ENCODE data around the gene SLC24A3.

The SLC24A3 gene

DNA sequence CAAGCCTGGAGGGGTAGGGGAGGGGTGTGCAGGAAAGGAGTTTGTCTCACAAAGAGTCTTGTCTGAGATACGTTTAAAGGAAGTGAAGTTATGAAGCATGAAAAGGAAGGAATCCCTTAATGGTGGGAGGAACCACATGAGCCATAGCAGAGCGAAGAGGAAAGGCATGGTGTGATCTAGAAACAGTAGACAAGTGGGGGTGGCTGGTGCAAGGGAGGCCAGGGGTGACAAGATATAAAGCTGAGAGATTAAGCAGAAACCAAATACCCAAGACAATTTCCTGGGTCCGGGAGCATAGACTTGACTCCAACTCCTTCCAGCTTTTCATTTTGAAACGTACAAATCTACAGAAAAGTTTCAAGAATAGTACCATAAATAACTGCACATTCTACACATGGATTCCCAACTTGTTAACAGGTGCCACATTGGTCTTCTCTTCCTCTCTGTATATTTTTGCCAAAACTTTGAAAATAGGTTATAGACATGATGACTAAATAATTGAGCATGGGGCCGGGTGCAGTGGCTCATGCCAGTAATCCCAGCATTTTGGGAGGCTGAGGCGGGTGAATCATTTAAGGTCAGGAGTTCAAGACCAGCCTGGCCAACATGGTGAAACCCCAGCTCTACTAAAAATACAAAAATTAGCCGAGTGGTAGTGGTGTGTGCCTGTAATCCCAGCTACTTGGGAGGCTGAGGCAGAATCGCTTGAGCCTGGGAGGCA lies 211.6 kb downstream of the SLC24A3 start:
- no peak for DNase-seq (ENCODE audit: low spot score)

DNA sequence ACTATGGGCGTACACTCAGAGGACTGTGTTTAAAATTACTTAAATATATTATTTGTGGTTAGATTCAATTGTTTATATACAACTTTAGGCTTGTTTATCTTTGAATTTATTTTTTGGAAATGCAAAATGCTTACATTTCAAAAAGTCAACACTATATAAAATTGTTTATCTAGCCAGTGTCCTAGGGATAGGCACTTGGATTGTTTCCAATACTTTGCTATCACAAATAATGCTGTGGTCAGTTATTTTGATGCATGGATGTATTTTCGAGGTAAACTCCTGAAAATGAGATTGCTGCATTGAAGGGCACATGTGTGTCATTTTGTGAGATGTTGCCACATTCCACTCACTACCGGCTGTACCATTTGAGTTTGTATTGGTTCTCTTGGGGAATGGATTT lies 213.9 kb downstream of the SLC24A3 start:
- DNase-seq (ENCODE audit: low spot score) = no peak

DNA sequence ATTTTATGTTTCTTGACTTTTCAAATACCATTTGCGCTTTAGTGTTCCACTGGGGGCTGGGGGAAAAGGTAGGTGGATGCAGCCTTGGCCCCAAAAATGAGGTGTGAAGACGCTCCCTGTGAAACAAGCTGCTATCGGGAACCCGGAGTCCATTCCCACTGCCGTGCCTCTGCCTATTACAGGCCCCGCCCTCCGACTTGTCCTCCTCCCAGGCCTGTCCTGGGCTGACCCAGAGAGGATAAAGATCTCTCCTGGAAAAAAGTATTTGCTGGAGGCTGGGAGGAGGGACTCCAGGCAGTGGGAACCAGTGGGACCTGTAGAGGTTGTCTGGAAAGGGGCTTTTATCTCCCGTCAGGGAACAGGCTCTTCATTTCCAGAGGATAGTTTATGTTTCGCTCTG lies 215.0 kb downstream of the SLC24A3 start:
- peak; percentile 35 for DNase-seq (ENCODE audit: low spot score)

DNA sequence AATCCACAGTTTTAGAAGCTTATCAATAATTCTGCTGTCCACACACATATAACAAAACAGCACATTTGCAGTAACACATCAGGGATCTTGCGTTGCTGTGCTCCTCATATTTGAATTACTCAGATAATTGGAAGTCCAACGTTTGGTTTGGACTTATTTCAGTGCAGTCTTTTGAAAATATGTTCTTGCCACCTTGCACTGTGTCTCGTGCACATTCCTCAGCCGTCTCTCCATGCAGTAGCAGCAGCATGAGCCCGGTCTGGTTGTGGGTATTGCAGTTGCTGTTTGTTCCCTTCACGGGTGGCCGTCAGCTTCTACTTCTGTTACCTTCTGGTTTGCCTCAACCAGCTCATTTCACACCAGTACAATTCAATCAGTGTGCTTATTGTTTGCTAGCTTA lies 215.5 kb downstream of the SLC24A3 start:
- DNase-seq (ENCODE audit: low spot score) = no peak

DNA sequence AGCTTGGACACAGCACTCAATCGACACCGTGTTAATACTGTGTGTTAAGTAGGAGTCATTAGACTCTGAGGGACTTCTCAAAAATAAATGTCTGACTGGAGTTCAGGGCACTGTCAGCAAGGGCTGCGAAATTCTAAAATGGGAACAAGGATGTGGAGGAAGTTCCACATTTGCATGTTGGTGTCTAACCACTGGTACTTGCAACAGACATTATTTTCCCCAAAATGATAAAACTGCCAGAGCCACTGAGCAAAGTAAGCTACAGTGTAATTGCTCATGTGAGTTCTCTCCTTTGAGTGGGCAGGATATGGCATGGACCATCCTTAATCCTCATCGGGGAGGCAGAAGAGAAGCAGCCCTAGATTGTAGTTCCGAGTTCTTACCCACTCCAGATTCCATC lies 215.9 kb downstream of the SLC24A3 start:
- DNase-seq (ENCODE audit: low spot score) = no peak

- no peak for DNase-seq (ENCODE audit: low spot score)
These were observed 217.1 kb downstream of the SLC24A3 start for GRCh38 chr20:19429538-19429937.

- no peak for DNase-seq (ENCODE audit: low spot score)
These were observed 218.3 kb downstream of the SLC24A3 start for GRCh38 chr20:19430641-19431315.

DNA sequence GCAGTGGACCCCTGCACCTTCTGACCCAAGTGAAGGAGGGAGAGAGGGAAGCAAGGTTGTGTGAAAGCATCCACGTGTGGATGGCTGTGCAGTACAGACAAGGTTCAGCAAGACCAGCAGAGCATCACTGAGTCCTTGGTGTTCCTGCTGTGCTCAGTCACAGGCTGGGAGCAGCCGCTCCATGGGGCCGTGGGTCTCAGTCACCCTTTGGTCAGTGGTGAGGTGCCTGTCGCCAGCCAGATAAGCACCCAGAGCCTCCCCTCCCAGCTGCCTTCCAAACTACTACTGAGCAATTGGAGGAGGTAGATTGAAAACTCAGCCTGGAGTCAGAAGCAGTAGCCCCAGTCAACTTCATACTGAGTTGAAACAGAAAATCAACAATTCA lies 218.9 kb downstream of the SLC24A3 start:
- DNase-seq (ENCODE audit: low spot score) = no peak

DNA sequence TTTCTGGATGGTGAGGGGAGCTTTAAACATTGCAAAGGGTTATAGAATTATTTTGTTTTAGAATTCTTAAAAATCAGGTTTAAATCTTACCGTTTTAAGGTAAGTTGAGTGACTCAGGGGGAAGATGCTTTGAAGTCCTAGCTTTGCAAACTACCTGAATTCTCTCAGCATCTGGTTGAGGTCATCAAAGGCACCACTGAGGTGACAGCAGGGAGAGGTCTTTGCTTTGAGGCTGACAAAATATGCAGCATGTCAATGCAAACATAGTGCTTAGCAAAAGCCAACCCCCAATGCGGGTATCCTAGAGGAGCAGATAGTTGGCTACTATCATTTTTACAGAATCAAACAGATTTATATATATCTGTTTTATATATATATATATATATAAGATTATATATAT lies 219.5 kb downstream of the SLC24A3 start:
- no peak for DNase-seq (ENCODE audit: low spot score)

GRCh38 chr20:19433371-19434350 lies 221.2 kb downstream of the SLC24A3 start:
- DNase-seq (ENCODE audit: low spot score) = no peak

DNA sequence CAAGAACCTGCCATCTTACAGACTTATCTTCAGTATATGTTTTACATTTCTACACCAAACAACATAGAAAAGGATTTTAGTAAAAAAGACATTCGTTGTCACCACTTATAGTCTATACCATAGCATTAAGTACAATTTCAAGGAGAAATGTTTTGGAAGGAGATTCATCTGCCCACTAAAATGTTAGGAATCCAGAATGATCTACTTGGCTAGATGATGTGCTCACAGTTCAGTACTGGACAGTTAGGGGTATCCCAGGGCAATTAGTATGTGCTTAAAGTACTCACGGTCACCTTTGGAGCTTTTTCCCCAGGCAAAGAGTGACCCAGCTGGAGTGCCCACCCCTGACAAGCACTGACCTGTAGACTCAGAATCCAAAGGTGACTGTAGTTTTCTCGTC lies 222.9 kb downstream of the SLC24A3 start:
- DNase-seq (ENCODE audit: low spot score) = no peak

- no peak for DNase-seq (ENCODE audit: low spot score)
These were observed 223.4 kb downstream of the SLC24A3 start for GRCh38 chr20:19435821-19436220.

DNA sequence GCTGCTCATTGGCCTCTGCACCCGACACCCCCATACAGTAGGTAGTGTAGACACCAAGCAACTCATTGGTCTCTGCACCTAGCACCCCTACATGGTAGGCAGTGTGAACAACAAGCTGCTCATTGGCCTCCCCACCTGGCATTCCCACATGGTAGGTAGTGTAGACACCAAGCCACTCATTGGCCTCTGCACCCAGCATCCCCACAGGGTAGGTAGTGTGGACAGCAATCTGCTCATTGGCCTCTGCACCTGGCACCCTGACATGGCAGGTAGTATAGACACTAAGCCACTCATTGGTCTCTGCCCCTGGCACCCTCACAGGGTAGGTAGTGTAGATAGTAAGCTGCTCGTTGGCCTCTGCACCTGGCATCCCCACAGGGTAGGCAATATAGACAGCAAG lies 226.0 kb downstream of the SLC24A3 start:
- DNase-seq (ENCODE audit: low spot score) = no peak

GRCh38 chr20:19440660-19441527 lies 228.5 kb downstream of the SLC24A3 start:
- DNase-seq (ENCODE audit: low spot score) = no peak

- DNase-seq (ENCODE audit: low spot score) = no peak
These were observed 233.8 kb downstream of the SLC24A3 start for GRCh38 chr20:19446246-19446645.

GRCh38 chr20:19448632-19449031 lies 236.2 kb downstream of the SLC24A3 start:
- DNase-seq (ENCODE audit: low spot score) = no peak

GRCh38 chr20:19449051-19449450 lies 236.6 kb downstream of the SLC24A3 start:
- DNase-seq (ENCODE audit: low spot score) = no peak

DNA sequence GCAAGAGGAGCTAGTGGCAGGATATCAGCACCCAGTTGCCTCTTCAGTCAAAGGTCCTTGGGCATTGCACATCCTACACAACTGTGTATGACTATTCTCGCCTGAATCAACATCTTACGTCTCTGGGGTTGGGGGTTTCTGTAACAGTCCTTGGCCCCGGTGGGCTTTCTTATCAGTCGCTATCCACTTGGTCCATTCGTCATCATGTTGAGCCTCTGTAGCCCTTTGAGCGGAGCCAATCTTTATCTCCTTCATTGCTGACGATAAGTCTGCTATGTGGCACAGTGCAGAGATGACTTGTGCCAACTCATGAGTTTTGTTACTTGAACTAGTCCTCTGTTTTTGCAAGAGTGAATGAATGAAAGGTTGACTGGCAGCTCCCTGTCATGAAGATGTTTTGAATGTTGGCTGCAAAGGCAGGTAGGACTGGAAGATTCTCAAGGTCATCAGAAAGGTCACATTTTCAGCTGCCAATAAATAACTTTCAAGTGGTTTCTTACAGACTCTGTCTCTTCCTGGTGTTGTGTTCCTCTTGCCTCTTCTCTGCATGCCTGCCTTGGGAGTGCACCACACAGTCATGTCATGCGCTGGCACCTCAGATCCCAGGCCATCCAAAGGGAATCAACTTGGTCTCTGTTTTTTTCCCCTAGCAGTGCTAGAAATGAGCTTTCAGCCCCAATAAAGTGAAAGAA lies 238.9 kb downstream of the SLC24A3 start:
- DNase-seq (ENCODE audit: low spot score) = no peak

DNA sequence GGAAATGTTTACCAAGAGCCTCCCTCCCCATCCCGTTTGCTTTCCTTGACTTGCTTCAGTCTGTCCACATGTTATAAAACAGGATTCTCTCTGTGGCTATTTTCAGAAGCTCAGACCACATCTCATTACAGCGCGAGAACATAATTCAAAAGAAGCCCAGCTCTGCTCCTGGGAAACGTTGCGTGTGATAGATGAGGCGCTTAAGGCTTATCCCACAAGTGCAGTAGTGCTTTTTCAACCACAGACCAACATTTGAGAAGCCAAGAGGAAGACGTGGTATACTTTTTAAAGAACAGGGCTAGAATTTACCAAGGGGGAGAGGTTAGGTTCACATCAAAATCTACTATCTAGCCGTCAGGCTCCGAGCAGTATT lies 239.5 kb downstream of the SLC24A3 start:
- DNase-seq (ENCODE audit: low spot score) = no peak

DNA sequence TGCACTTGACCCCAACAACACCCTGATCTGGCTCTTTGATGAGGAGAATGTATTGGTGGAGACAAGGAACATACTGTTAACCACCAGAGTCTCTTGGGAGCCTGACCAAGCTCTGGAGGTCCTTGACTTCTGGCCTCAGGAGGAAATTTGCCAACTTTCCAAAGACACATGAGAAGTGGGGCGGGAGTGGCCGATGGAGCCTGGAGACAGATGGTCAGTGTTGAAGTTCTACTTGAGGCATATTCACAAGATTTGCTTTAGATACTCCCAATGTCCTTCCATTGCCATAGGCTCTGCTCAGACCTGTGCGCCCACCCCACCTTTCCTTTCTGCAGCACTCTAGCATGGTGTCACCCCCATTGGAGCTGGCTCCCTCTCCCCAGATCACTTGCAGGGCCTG lies 241.0 kb downstream of the SLC24A3 start:
- DNase-seq (ENCODE audit: low spot score) = no peak

- DNase-seq (ENCODE audit: low spot score) = no peak
These were observed 241.4 kb downstream of the SLC24A3 start for GRCh38 chr20:19453862-19454261.

All from SK-N-DZ (cell line).